Transverse colon (tissue), 4 donors: ENCODE measurements around the gene PPM1H. TPM values are rescaled to one million over a fixed set of nuclear protein-coding genes. Genes with fewer than 3 reads are reported as not detected.

Experiments used
- DNase-seq: peaks from one replicate; pipeline ENCODE4 v3.0.0-alpha.2; 2019
- H3K27ac ChIP-seq, 4 donors: fragments of 200-600 bp; sonication (generic); 2 replicates each; pipeline ENCODE4 v1.5.1; 2016 to 2018; ENCODE audit warnings: inconsistent platforms in 4 of 4
- H3K27me3 ChIP-seq: fragments of 200-600 bp; sonication (generic); 2 replicates; pipeline ENCODE4 v1.5.1; 2017; ENCODE audit warnings: inconsistent platforms
- H3K36me3 ChIP-seq, 4 donors: fragments of 200-600 bp; sonication (generic); 2 replicates each; pipeline ENCODE4 v1.5.1; 2017 to 2019; ENCODE audit warnings: inconsistent platforms in 4 of 4
- H3K4me1 ChIP-seq, 4 donors: fragments of 200-600 bp; sonication (generic); 2 replicates each; pipeline ENCODE4 v1.5.1; 2017 to 2020; ENCODE audit warnings: inconsistent platforms in 4 of 4
- H3K4me3 ChIP-seq, 4 donors: fragments of 200-600 bp; sonication (generic); 1 replicate in 1 of 4; 2 replicates in 3 of 4; pipeline versions ENCODE4 v1.5.1 to v1.6.1; 2017 to 2019; ENCODE audit warnings: inconsistent platforms in 4 of 4
- H3K9me3 ChIP-seq, 2 donors: fragments of 200-600 bp; sonication (generic); 2 replicates each; pipeline ENCODE4 v1.5.1; 2017 to 2019; ENCODE audit warnings: inconsistent platforms in 2 of 2
- CTCF ChIP-seq, 5 experiments: fragments of 200-600 bp in 3 of 5; fragments of 450-650 bp in 2 of 5; sonication (generic) in 3 of 5; IDR thresholded peaks; 1 replicate in 2 of 5; 2 replicates in 3 of 5; pipeline ENCODE4 v1.5.1; 2016 to 2017; ENCODE audit warnings: antibody characterized with exemption in 5 of 5, inconsistent platforms in 3 of 5, mild to moderate bottlenecking in 2 of 5, moderate library complexity in 1 of 5
- EP300 ChIP-seq: sonication (generic); formaldehyde crosslinking; IDR thresholded peaks from one replicate; pipeline ENCODE4 v1.6.1; 2017; ENCODE audit warnings: antibody characterized with exemption, low read depth
- POLR2A ChIP-seq: fragments of 450-650 bp; IDR thresholded peaks from one replicate; pipeline ENCODE4 v1.6.1; 2016; ENCODE audit warnings: antibody characterized with exemption, mild to moderate bottlenecking, moderate library complexity
- POLR2AphosphoS5 ChIP-seq, 3 donors: sonication (generic); formaldehyde crosslinking; IDR thresholded peaks; one replicate each; pipeline ENCODE4 v1.6.1; 2016; ENCODE audit warnings: antibody characterized with exemption in 3 of 3
- WGBS, 2 donors: methylation state at CpG; one replicate each; pipeline ENCODE4 v1.1.5; 2018; ENCODE audit warnings: low coverage in 1 of 2; 5-methylcytosine and 5-hydroxymethylcytosine counted together
- in situ Hi-C, 4 donors: fragments of 200-750 bp; cut with MboI; loops; one replicate each; pipeline versions ENCODE4 v1.15.0 to v1.15.1; 2017; ENCODE audit warnings: low sequenced_read_pairs in 3 of 4, low pct_ligation_motif_present in 1 of 4, low pct_unique_long_range_greater_than_20kb in 1 of 4
- intact Hi-C: fragments of 100-400 bp; cut with DNase I; formaldehyde crosslinking; loops from one replicate; pipeline ENCODE4 v1.15.1; 2023; ENCODE audit warnings: low total_unique reads
- total RNA-seq, 4 donors: library from RNA; depleted of rRNA; stranded (reverse); fragments of >200 nt; gene quantifications; one replicate each; pipeline ENCODE4 v1.1.0, GENCODE V29; 2016

PPM1H gene
- total RNA-seq, 4 donors from 2014 or later = 0.37 to 3.2 (median 2.8) TPM

DNA sequence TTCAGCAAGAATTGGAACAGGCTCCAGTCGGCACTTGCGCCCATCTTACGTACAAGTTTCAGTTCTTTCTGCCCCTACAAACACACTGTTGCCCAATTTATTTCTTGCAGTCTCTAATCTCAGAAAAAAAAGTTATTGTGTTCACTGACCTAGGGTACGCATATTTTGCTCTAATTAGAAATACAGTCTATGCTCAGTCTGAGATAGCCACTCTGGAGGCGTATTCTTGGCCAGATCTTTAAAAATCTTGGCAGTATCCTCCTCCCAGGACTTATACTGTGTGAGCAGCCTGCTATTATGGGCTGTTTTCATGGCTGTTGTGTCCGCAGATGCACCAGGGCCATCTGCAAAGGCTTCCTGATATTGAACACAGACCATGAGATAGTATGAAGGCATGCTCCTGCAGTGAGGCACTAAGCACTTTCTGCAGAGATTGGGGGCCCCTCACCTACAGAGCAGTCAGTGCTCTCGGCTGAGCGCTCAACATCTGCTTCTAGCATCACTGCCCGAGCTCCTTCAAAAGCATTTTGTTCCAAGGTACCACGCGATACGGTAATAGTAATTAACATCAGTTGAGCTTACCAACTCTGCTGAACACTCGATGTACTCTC lies 57.9 kb downstream of the PPM1H start:
- Histone ChIP-seq H3K27ac (no peak overlapping the region), H3K27me3 (no peaks in the 10 kb centered on the region), H3K9me3 (no peaks in the 10 kb centered on the region), H3K4me3 (no peak overlapping the region), H3K36me3 (no peaks in the 10 kb centered on the region), H3K4me1 (no peaks in the 10 kb centered on the region)
- no peak for DNase-seq
- 87 to 91% methylated on average over 6 to 13 of the region's 13 CpGs for WGBS, 2 donors
- intact Hi-C loops = no loop called here
- TF ChIP-seq EP300 (no peak), POLR2A (no peak), CTCF (IDR thresholded peaks at IDR 0.05) (no peak), POLR2AphosphoS5 (IDR thresholded peaks at IDR 0.05) (no peak)
- in situ Hi-C loops = no loop called here

DNA sequence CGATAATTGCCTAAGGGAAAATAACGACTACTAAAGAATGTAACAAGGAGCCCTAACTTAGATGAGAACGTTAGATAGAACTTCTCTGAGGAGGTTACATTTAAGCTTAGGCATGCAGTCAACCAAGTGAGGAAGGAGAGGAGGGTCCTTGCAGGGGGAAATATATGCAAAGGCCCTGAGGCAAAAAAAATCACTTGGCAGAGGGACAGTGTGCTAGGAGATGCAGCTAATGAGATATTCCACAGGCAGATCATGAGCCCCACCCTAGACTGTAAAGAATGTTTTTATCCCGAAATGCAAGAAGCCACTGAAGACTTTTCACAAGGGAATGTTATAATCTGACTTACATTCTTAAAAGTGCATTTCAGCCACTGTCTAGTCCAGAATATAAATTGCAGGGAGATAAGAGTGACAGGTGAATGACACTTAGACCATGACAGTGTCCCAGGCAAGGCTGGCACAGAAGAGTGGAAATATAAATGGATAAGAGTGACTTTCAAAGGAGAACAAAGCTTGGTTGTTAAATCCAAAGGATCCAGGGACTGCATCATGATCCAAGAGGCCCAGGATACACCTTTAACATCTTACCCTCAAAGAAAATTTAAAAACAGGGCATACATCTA lies 61.0 kb downstream of the PPM1H start:
- Histone ChIP-seq H3K9me3 (no peaks in the 10 kb centered on the region), H3K27me3 (no peaks in the 10 kb centered on the region), H3K27ac (no peak overlapping the region), H3K36me3 (no peaks in the 10 kb centered on the region), H3K4me3 (no peak overlapping the region), H3K4me1 (no peaks in the 10 kb centered on the region)
- intact Hi-C loops = no loop called here
- TF ChIP-seq POLR2AphosphoS5 (IDR thresholded peaks at IDR 0.05) (no peak), EP300 (no peak), POLR2A (no peak), CTCF (IDR thresholded peaks at IDR 0.05) (no peak)
- WGBS, 2 donors = 74 to 77% methylated on average over 4 of the region's 4 CpGs
- no peak for DNase-seq
- in situ Hi-C loops = no loop called here

- in situ Hi-C loops = no loop called here
- intact Hi-C loops = no loop called here
- Histone ChIP-seq H3K27ac (no peak overlapping the region), H3K27me3 (no peaks in the 10 kb centered on the region), H3K9me3 (no peaks in the 10 kb centered on the region), H3K4me1 (no peaks in the 10 kb centered on the region), H3K4me3 (no peak overlapping the region), H3K36me3 (no peaks in the 10 kb centered on the region)
- no peak for TF ChIP-seq POLR2A
- TF ChIP-seq EP300 = no peak
- TF ChIP-seq POLR2AphosphoS5 (IDR thresholded peaks at IDR 0.05) = no peak
- TF ChIP-seq CTCF (IDR thresholded peaks at IDR 0.05) = no peak
- 69 to 70% methylated on average over 5 to 6 of the region's 6 CpGs for WGBS, 2 donors
- DNase-seq = no peak
These were observed 61.7 kb downstream of the PPM1H start for GRCh38 chr12:62873116-62873825.

DNA sequence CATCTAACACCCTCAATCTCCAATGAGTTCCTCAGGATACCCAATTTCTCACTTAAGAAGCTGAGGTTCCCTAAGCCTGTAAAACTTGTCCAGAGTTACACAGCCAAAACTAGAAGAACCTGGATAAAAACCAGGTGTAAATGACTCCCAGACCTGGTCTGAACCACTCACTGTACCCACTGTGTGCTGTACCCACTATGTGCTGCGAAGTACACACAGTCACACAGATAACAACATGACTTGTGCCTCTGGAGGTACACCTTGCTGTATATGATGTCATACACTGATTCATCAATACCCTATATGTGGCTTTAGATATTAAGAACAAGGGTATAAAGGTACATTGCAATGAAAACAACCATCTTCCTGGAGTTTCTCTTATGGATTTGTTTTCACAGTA lies 66.1 kb downstream of the PPM1H start:
- in situ Hi-C loops = no loop called here
- no peaks in the 10 kb centered on the region for H3K27me3 ChIP-seq
- no peak overlapping the region for H3K27ac ChIP-seq
- no peaks in the 10 kb centered on the region for H3K4me1 ChIP-seq
- no peaks in the 10 kb centered on the region for H3K36me3 ChIP-seq
- 76 to 80% methylated on average over 1 of the region's 1 CpG for WGBS, 2 donors
- intact Hi-C loops = no loop called here
- no peaks in the 10 kb centered on the region for H3K9me3 ChIP-seq
- TF ChIP-seq POLR2A (no peak), CTCF (IDR thresholded peaks at IDR 0.05) (no peak), EP300 (no peak), POLR2AphosphoS5 (IDR thresholded peaks at IDR 0.05) (no peak)
- no peak overlapping the region for H3K4me3 ChIP-seq
- no peak for DNase-seq
